ENCODE results near the gene RAB28. TPM values are rescaled to one million over a fixed set of nuclear protein-coding genes. Genes with fewer than 3 reads are reported as not detected.

RAB28 gene
- total RNA-seq, 1 donor from 2014 or later, result 18.8 TPM

DNA sequence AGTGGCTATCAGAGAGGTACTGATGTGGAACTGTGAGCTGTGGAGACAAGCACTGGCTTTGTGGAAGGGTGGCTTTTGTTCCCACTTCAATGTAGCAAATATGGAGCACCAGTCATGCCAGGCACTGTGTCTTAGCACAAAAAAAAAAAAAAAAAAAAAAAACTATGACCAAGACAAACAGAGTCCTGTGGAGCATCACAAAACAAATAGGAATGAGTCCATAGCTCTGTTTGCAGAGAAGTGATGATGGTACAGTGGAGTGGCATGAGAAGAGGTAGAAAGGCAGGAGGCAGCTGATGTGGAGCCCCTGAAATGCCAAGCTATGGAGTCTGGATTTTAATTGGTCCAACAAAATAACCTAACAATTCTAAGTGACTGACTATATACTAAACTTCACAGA is 116.9 kb downstream of the RAB28 start:
- H3K36me3 ChIP-seq (ENCODE audit: control insufficient read depth in 3 of 3, insufficient read depth in 3 of 3, low read length in 3 of 3), result peaks cover 0 to 2% (median 0%) of the 10 kb centered on the region in 3 donors
- no peak overlapping the region for H3K27ac ChIP-seq (ENCODE audit: low read depth, low read length)
- no peaks in the 10 kb centered on the region for H3K4me1 ChIP-seq (ENCODE audit: control insufficient read depth in 3 of 3, insufficient read depth in 3 of 3, low read length in 3 of 3)
- no peak overlapping the region for H3K9ac ChIP-seq (ENCODE audit: low read depth in 1 of 3, low read length in 3 of 3)
- no peaks in the 10 kb centered on the region for H3K9me3 ChIP-seq (ENCODE audit: control insufficient read depth in 3 of 3, low read length in 3 of 3)
- H3K27me3 ChIP-seq (ENCODE audit: control insufficient read depth in 3 of 3, insufficient read depth in 3 of 3, low read length in 3 of 3), result no peaks in the 10 kb centered on the region
- no peak overlapping the region for H3K4me3 ChIP-seq (ENCODE audit: low read length in 3 of 3)

DNA sequence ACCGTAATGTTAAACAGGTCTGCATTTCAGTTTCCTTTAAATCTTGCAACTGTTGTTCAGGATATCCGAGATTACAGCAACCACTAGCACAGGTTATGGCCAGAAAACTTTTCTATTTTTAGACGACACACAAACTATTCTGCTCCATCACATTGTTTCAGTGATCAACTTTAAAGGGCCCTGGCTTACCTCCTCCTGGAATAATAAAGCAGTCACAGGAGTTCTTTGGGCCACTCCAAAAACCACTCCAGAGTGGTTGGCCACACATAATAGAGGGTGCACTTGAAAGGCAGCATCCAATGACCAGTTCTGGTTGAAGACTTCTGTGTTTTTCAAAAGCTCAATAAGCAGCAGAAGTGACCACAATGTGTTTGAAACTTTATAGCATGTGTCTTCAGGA is 118.9 kb downstream of the RAB28 start:
- H3K36me3 ChIP-seq (ENCODE audit: control insufficient read depth in 3 of 3, insufficient read depth in 3 of 3, low read length in 3 of 3), result peaks cover 0 to 2% (median 0%) of the 10 kb centered on the region in 3 donors
- no peak overlapping the region for H3K4me3 ChIP-seq (ENCODE audit: low read length in 3 of 3)
- H3K4me1 ChIP-seq (ENCODE audit: control insufficient read depth in 3 of 3, insufficient read depth in 3 of 3, low read length in 3 of 3), result no peaks in the 10 kb centered on the region
- no peak overlapping the region for H3K9ac ChIP-seq (ENCODE audit: low read depth in 1 of 3, low read length in 3 of 3)
- no peaks in the 10 kb centered on the region for H3K9me3 ChIP-seq (ENCODE audit: control insufficient read depth in 3 of 3, low read length in 3 of 3)
- no peaks in the 10 kb centered on the region for H3K27me3 ChIP-seq (ENCODE audit: control insufficient read depth in 3 of 3, insufficient read depth in 3 of 3, low read length in 3 of 3)
- H3K27ac ChIP-seq (ENCODE audit: low read depth, low read length), result no peak overlapping the region

DNA sequence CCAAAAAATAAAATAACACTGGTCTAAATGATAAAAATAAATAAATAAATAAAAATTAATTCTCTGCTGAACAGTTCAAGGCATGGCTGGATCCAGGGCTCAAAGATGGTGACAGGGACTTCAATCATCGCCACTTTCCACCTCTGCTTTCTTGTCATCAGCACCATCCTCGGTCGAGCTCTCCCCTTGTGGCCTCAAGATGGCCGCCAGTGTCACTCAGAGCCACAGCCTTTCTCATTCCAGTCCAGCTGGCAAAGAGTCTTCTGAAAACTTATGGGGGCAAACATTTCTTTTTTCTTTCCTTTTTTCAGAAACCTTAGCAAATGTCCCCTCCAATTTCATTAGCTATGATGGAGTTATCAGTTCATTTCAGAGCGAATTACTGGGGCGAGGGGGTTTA is 119.5 kb downstream of the RAB28 start:
- H3K9me3 ChIP-seq (ENCODE audit: control insufficient read depth in 3 of 3, low read length in 3 of 3), result no peaks in the 10 kb centered on the region
- H3K27me3 ChIP-seq (ENCODE audit: control insufficient read depth in 3 of 3, insufficient read depth in 3 of 3, low read length in 3 of 3), result no peaks in the 10 kb centered on the region
- no peak overlapping the region for H3K27ac ChIP-seq (ENCODE audit: low read depth, low read length)
- peaks cover 0 to 2% (median 0%) of the 10 kb centered on the region in 3 donors for H3K36me3 ChIP-seq (ENCODE audit: control insufficient read depth in 3 of 3, insufficient read depth in 3 of 3, low read length in 3 of 3)
- no peaks in the 10 kb centered on the region for H3K4me1 ChIP-seq (ENCODE audit: control insufficient read depth in 3 of 3, insufficient read depth in 3 of 3, low read length in 3 of 3)
- H3K9ac ChIP-seq (ENCODE audit: low read depth in 1 of 3, low read length in 3 of 3), result no peak overlapping the region
- no peak overlapping the region for H3K4me3 ChIP-seq (ENCODE audit: low read length in 3 of 3)

DNA sequence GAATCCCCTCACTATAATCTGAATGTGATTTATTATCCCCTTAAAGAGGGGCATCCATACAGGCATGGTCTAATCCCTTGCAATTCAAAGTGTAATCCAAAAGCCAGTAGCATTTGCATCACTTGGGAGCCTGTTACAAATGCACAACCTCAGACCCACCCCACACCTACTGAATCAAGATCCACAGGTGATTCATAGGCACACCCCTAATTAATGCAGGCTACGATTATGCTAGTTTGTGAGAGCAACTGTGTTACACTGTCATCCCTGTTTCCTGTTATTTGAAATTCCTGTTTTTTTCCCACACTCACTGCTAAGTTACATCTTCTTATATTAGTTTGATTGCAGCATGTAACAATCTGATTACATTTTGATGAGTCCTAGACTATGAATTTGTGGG is 120.0 kb downstream of the RAB28 start:
- Histone ChIP-seq H3K9ac (ENCODE audit: low read depth in 1 of 3, low read length in 3 of 3) (no peak overlapping the region), H3K4me1 (ENCODE audit: control insufficient read depth in 3 of 3, insufficient read depth in 3 of 3, low read length in 3 of 3) (no peaks in the 10 kb centered on the region), H3K27me3 (ENCODE audit: control insufficient read depth in 3 of 3, insufficient read depth in 3 of 3, low read length in 3 of 3) (no peaks in the 10 kb centered on the region), H3K27ac (ENCODE audit: low read depth, low read length) (no peak overlapping the region), H3K36me3 (ENCODE audit: control insufficient read depth in 3 of 3, insufficient read depth in 3 of 3, low read length in 3 of 3) (peaks cover 0 to 2% (median 0%) of the 10 kb centered on the region in 3 donors), H3K4me3 (ENCODE audit: low read length in 3 of 3) (no peak overlapping the region), H3K9me3 (ENCODE audit: control insufficient read depth in 3 of 3, low read length in 3 of 3) (no peaks in the 10 kb centered on the region)

DNA sequence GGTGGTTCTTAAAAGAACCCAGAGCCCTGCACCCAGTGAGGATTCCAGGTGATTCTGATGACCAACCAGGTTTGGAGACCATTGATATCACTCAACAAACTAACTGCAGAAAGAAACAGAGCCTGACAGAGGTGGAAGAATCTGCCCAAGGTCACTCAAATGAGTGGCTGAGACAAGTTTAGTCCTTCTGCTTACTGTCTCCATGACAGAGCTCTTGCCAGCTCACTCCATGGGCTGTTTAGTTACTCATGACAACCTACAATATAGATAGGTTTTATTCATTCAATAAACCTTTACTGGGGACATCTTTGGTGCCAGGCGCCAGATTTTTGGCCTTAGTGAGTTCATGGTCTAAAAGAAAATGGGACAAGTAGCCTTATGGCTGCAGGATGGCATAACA is 124.3 kb downstream of the RAB28 start:
- Histone ChIP-seq H3K9ac (ENCODE audit: low read depth in 1 of 3, low read length in 3 of 3) (no peak overlapping the region), H3K27me3 (ENCODE audit: control insufficient read depth in 3 of 3, insufficient read depth in 3 of 3, low read length in 3 of 3) (no peaks in the 10 kb centered on the region), H3K36me3 (ENCODE audit: control insufficient read depth in 3 of 3, insufficient read depth in 3 of 3, low read length in 3 of 3) (no peaks in the 10 kb centered on the region), H3K4me3 (ENCODE audit: low read length in 3 of 3) (no peak overlapping the region), H3K9me3 (ENCODE audit: control insufficient read depth in 3 of 3, low read length in 3 of 3) (no peaks in the 10 kb centered on the region), H3K27ac (ENCODE audit: low read depth, low read length) (no peak overlapping the region), H3K4me1 (ENCODE audit: control insufficient read depth in 3 of 3, insufficient read depth in 3 of 3, low read length in 3 of 3) (no peaks in the 10 kb centered on the region)

DNA sequence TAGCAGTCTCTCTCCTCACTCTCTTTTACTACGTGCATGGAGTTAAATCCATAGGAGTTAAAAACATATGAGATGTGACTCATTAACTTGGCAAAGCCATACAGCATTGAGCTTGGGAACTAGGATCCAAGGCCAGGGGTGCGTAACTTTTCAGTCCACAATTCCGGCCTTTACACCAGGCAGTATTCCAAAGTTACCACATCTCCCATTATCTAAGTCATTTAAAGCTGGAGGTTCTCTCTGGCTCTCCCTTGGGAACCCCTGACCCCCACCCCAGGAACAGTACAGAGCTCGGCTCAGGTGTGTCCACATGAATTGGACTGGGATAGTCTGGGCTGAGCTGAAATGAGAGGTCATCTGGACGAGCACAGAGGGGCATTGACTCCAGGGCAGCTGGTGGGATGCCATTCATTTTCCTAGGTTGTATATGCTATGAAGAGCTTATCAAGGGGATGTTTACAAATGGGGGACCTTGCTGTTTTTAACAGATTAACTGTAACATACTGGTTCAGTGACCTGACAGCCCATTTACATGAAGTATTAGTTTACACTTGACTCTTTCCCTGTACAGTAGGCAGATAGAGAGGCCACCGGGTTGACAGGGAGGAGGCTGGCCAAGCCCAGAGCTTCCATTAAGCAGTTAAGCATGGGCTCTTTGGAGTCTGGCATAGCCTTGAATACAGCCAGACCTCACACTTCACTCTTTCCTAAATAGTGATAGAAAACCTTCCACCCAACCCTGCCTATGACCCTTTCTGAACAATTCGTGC is 128.8 kb downstream of the RAB28 start:
- H3K36me3 ChIP-seq (ENCODE audit: control insufficient read depth in 3 of 3, insufficient read depth in 3 of 3, low read length in 3 of 3), result no peaks in the 10 kb centered on the region
- no peaks in the 10 kb centered on the region for H3K9me3 ChIP-seq (ENCODE audit: control insufficient read depth in 3 of 3, low read length in 3 of 3)
- H3K9ac ChIP-seq (ENCODE audit: low read depth in 1 of 3, low read length in 3 of 3), result no peak overlapping the region
- no peaks in the 10 kb centered on the region for H3K4me1 ChIP-seq (ENCODE audit: control insufficient read depth in 3 of 3, insufficient read depth in 3 of 3, low read length in 3 of 3)
- no peak overlapping the region for H3K4me3 ChIP-seq (ENCODE audit: low read length in 3 of 3)
- no peaks in the 10 kb centered on the region for H3K27me3 ChIP-seq (ENCODE audit: control insufficient read depth in 3 of 3, insufficient read depth in 3 of 3, low read length in 3 of 3)
- H3K27ac ChIP-seq (ENCODE audit: low read depth, low read length), result no peak overlapping the region

DNA sequence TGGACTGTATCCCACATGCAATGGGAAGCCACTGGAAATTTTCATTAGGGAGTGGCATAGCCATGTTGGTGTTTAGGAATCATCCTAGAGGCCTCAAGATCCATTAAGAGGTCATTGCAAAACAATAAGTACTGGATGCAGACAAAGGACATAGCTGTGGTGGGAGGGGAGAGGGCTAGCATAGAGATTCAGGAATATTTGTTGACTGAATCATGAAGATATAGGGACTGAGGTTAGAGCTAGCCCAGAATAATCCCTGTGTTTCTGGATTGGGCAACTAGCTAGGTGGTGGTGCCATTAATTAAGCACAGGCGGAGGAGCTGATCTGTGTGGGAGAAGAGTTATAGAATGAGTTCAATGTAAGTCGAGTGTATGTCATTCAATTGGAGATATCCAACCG is 135.0 kb downstream of the RAB28 start:
- no peaks in the 10 kb centered on the region for H3K36me3 ChIP-seq (ENCODE audit: control insufficient read depth in 3 of 3, insufficient read depth in 3 of 3, low read length in 3 of 3)
- H3K27me3 ChIP-seq (ENCODE audit: control insufficient read depth in 3 of 3, insufficient read depth in 3 of 3, low read length in 3 of 3), result no peaks in the 10 kb centered on the region
- H3K9ac ChIP-seq (ENCODE audit: low read depth in 1 of 3, low read length in 3 of 3), result no peak overlapping the region
- no peaks in the 10 kb centered on the region for H3K4me1 ChIP-seq (ENCODE audit: control insufficient read depth in 3 of 3, insufficient read depth in 3 of 3, low read length in 3 of 3)
- H3K9me3 ChIP-seq (ENCODE audit: control insufficient read depth in 3 of 3, low read length in 3 of 3), result no peaks in the 10 kb centered on the region
- H3K4me3 ChIP-seq (ENCODE audit: low read length in 3 of 3), result no peak overlapping the region
- no peak overlapping the region for H3K27ac ChIP-seq (ENCODE audit: low read depth, low read length)

DNA sequence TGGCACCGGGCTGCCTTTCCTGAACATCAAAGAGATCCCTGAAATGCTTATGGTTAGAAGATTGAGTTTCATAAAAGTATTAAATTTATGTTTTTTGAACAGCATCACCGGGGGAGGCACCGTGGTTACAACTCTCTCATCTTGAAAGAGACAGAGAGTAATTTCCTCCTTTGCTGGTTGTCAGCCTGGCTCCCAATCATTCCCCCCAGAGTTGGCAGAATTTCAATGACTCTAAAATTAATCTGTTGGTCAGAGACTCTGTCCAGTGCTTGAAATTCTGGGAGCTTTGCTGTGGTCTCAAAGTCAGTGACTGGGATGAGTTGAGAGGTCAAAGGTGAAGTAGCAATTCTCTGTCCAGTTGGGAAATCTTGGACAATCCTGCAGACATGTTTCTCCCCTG is 135.9 kb downstream of the RAB28 start:
- Histone ChIP-seq H3K27me3 (ENCODE audit: control insufficient read depth in 3 of 3, insufficient read depth in 3 of 3, low read length in 3 of 3) (no peaks in the 10 kb centered on the region), H3K36me3 (ENCODE audit: control insufficient read depth in 3 of 3, insufficient read depth in 3 of 3, low read length in 3 of 3) (no peaks in the 10 kb centered on the region), H3K9ac (ENCODE audit: low read depth in 1 of 3, low read length in 3 of 3) (no peak overlapping the region), H3K4me1 (ENCODE audit: control insufficient read depth in 3 of 3, insufficient read depth in 3 of 3, low read length in 3 of 3) (no peaks in the 10 kb centered on the region), H3K4me3 (ENCODE audit: low read length in 3 of 3) (no peak overlapping the region), H3K9me3 (ENCODE audit: control insufficient read depth in 3 of 3, low read length in 3 of 3) (no peaks in the 10 kb centered on the region), H3K27ac (ENCODE audit: low read depth, low read length) (no peak overlapping the region)

DNA sequence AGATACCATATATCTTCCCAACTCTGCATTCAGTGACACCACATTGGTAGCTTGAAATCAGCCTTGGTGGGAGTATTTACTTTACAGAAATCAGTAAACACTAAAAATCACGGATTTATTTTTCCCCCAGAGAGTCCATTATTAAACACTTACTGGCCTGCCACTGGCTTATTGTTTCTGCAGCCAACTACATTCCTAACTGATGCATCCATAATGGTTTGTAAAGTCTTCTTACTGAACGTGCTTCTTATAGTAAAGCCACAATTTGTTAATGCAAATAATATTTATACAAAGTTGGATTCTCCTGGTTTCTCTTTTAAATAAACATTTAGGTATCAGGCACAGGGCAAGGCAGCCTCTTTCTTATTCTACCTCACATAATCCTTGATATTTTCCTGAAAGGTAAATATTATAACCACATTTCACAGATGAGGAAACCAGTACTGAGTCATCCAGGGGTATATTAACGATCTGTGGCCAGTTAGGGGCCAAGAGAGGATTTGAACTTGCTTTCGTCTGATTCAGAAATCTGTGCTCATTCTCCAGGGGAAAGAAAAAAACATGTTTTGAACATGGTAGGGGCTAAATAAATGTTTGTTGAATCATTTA is 136.5 kb downstream of the RAB28 start:
- Histone ChIP-seq H3K27me3 (ENCODE audit: control insufficient read depth in 3 of 3, insufficient read depth in 3 of 3, low read length in 3 of 3) (no peaks in the 10 kb centered on the region), H3K4me3 (ENCODE audit: low read length in 3 of 3) (no peak overlapping the region), H3K27ac (ENCODE audit: low read depth, low read length) (no peak overlapping the region), H3K9ac (ENCODE audit: low read depth in 1 of 3, low read length in 3 of 3) (no peak overlapping the region), H3K36me3 (ENCODE audit: control insufficient read depth in 3 of 3, insufficient read depth in 3 of 3, low read length in 3 of 3) (no peaks in the 10 kb centered on the region), H3K4me1 (ENCODE audit: control insufficient read depth in 3 of 3, insufficient read depth in 3 of 3, low read length in 3 of 3) (no peaks in the 10 kb centered on the region), H3K9me3 (ENCODE audit: control insufficient read depth in 3 of 3, low read length in 3 of 3) (no peaks in the 10 kb centered on the region)

DNA sequence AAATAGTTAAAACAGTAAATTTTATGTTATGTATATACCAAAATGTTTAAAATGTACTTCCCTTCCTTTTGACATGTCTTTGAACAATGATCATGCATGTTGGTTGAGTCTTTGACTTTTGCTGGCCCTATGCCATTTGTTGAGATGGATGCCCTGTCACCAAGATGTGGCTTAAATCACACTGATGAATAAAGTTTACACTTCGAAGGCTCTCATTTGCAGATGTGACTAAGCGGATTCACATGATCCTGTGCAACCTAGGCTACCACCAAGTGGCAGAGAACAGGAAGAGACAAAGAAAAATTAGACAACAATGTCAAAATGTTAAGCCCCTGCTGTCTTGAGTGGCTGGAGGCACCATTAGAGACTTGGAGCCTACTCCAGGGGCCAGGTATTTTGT is 139.9 kb downstream of the RAB28 start:
- Histone ChIP-seq H3K9ac (ENCODE audit: low read depth in 1 of 3, low read length in 3 of 3) (no peak overlapping the region), H3K27ac (ENCODE audit: low read depth, low read length) (no peak overlapping the region), H3K27me3 (ENCODE audit: control insufficient read depth in 3 of 3, insufficient read depth in 3 of 3, low read length in 3 of 3) (no peaks in the 10 kb centered on the region), H3K4me3 (ENCODE audit: low read length in 3 of 3) (no peak overlapping the region), H3K9me3 (ENCODE audit: control insufficient read depth in 3 of 3, low read length in 3 of 3) (no peaks in the 10 kb centered on the region), H3K4me1 (ENCODE audit: control insufficient read depth in 3 of 3, insufficient read depth in 3 of 3, low read length in 3 of 3) (no peaks in the 10 kb centered on the region), H3K36me3 (ENCODE audit: control insufficient read depth in 3 of 3, insufficient read depth in 3 of 3, low read length in 3 of 3) (no peaks in the 10 kb centered on the region)
